AML-193 (cell line): ENCODE data around the gene ACACA.

Source experiments
- DNase-seq, 2 experiments: peaks; one replicate each; lab custom pipeline; 2025; lab: John Stamatoyannopoulos, UW

Gene ACACA

GRCh38 chr17:37231887-37232286 lies 174.7 kb downstream of the ACACA start:
- no peak for DNase-seq

- no peak for DNase-seq
Measured at GRCh38 chr17:37230633-37231032, 176.0 kb downstream of the ACACA start.

GRCh38 chr17:37225465-37225864 lies 181.2 kb downstream of the ACACA start:
- no peak for DNase-seq

GRCh38 chr17:37221865-37222264 lies 184.8 kb downstream of the ACACA start:
- no peak for DNase-seq

GRCh38 chr17:37220607-37220953 lies 186.1 kb downstream of the ACACA start:
- peak; percentile 9 to 16 for DNase-seq

- DNase-seq = no peak
Measured at GRCh38 chr17:37219876-37220606, 186.6 kb downstream of the ACACA start.

GRCh38 chr17:37218849-37219248 lies 187.8 kb downstream of the ACACA start:
- DNase-seq = no peak

- DNase-seq = no peak
Measured at GRCh38 chr17:37214416-37214815, 192.2 kb downstream of the ACACA start.

- no peak for DNase-seq
Measured at GRCh38 chr17:37213927-37214326, 192.7 kb downstream of the ACACA start.

GRCh38 chr17:37212179-37212578 lies 194.5 kb downstream of the ACACA start:
- DNase-seq = no peak

- no peak for DNase-seq
Measured at GRCh38 chr17:37211136-37211535, 195.5 kb downstream of the ACACA start.

- no peak for DNase-seq
Measured at GRCh38 chr17:37207103-37207502, 199.5 kb downstream of the ACACA start.

GRCh38 chr17:37206299-37206698 lies 200.3 kb downstream of the ACACA start:
- DNase-seq = no peak

GRCh38 chr17:37200497-37200896 lies 206.1 kb downstream of the ACACA start:
- no peak for DNase-seq

- peak; percentile 67 to 75 for DNase-seq
Measured at GRCh38 chr17:37197336-37197735, 209.3 kb downstream of the ACACA start.

- DNase-seq = no peak
Measured at GRCh38 chr17:37194208-37194607, 212.4 kb downstream of the ACACA start.

GRCh38 chr17:37191219-37191618 lies 215.4 kb downstream of the ACACA start:
- no peak for DNase-seq

- DNase-seq = no peak
Measured at GRCh38 chr17:37190493-37190892, 216.1 kb downstream of the ACACA start.

- DNase-seq = no peak
Measured at GRCh38 chr17:37188157-37188556, 218.5 kb downstream of the ACACA start.

- no peak for DNase-seq
Measured at GRCh38 chr17:37187262-37187661, 219.4 kb downstream of the ACACA start.

GRCh38 chr17:37182786-37183465 lies 223.7 kb downstream of the ACACA start:
- no peak for DNase-seq

- no peak for DNase-seq
Measured at GRCh38 chr17:37180376-37180775, 226.3 kb downstream of the ACACA start.

GRCh38 chr17:37179893-37180292 lies 226.7 kb downstream of the ACACA start:
- DNase-seq = no peak
